Smooth muscle cell (in vitro differentiated cells): Measurements from ENCODE around the gene AOPEP. TPM values are rescaled to one million over a fixed set of nuclear protein-coding genes. Genes with fewer than 3 reads are reported as not detected.
A peak's percentile ranks its signal among the peaks of the same experiment; 100 is the strongest.

Experiments
- DNase-seq: peaks from one replicate; lab custom pipeline; 2025; ENCODE audit not compliant: unreplicated experiment; lab: John Stamatoyannopoulos, UW
- H2AFZ ChIP-seq: fragments of 200-600 bp; sonication (generic); 2 replicates; pipeline ENCODE4 v1.6.0; 2016; ENCODE audit warnings: antibody characterized with exemption, low read depth, mild to moderate bottlenecking
- H3F3A ChIP-seq: fragments of 200-600 bp; sonication (generic); 2 replicates; pipeline ENCODE4 v1.6.0; 2017; ENCODE audit warnings: antibody characterized with exemption, low read depth
- H3K27ac ChIP-seq: fragments of 200-600 bp; sonication (generic); 2 replicates; pipeline ENCODE4 v1.5.1; 2016; ENCODE audit warnings: low read depth, mild to moderate bottlenecking
- H3K27me3 ChIP-seq: fragments of 200-600 bp; sonication (generic); 2 replicates; pipeline ENCODE4 v1.6.1; 2016; ENCODE audit warnings: low read depth, mild to moderate bottlenecking
- H3K36me3 ChIP-seq: fragments of 200-600 bp; sonication (generic); 2 replicates; pipeline ENCODE4 v1.5.1; 2016; ENCODE audit warnings: low read depth
- H3K4me1 ChIP-seq: fragments of 200-600 bp; sonication (generic); 2 replicates; pipeline ENCODE4 v1.5.1; 2016; ENCODE audit warnings: low read depth
- H3K4me2 ChIP-seq: fragments of 200-600 bp; sonication (generic); 2 replicates; pipeline ENCODE4 v1.6.0; 2016; ENCODE audit warnings: mild to moderate bottlenecking
- H3K4me3 ChIP-seq: fragments of 200-600 bp; sonication (generic); 2 replicates; pipeline ENCODE4 v1.5.1; 2016; ENCODE audit warnings: mild to moderate bottlenecking
- H3K79me2 ChIP-seq: fragments of 200-600 bp; sonication (generic); 2 replicates; pipeline ENCODE4 v1.6.0; 2016; ENCODE audit warnings: low read depth, mild to moderate bottlenecking
- H3K9ac ChIP-seq: fragments of 200-600 bp; sonication (generic); 2 replicates; pipeline ENCODE4 v1.6.0; 2016; ENCODE audit warnings: low read depth
- H3K9me3 ChIP-seq: fragments of 200-600 bp; sonication (generic); replicated peaks from 2 replicates; pipeline ENCODE4 v1.5.1; 2016; ENCODE audit warnings: low read depth
- H4K20me1 ChIP-seq: fragments of 200-600 bp; sonication (generic); 2 replicates; pipeline ENCODE4 v1.6.0; 2016; ENCODE audit warnings: low read depth
- WGBS: methylation state at CpG from one replicate; pipeline ENCODE4 v1.1.7; 2016; ENCODE audit warnings: low lambda C conversion rate; 5-methylcytosine and 5-hydroxymethylcytosine counted together
- polyA plus RNA-seq: library from polyadenylated mRNA; unstranded; fragments of >200 nt; fragmentation: Nextera tagmentation; extraction: Ambion mirVana; gene quantifications from 2 replicates; pipeline ENCODE4 v1.2.1, GENCODE V29; 2016
- total RNA-seq: library from RNA; depleted of rRNA; stranded (reverse); fragments of >200 nt; gene quantifications from 2 replicates; pipeline ENCODE4 v1.2.3, GENCODE V29; 2014
- TF ChIP-seq, protein P1 (sequence below): fragments of 200-600 bp; sonication (generic); IDR thresholded peaks from 2 replicates; pipeline ENCODE4 v1.5.1; 2017; ENCODE audit warnings: borderline replicate concordance, mild to moderate bottlenecking, antibody characterized with exemption; ENCODE audit not compliant: insufficient read depth, poor library complexity, severe bottlenecking

The AOPEP gene
- total and polyA plus RNA-seq, 2 experiments from 2014 or later, result 52.7 to 94.9 TPM

DNA sequence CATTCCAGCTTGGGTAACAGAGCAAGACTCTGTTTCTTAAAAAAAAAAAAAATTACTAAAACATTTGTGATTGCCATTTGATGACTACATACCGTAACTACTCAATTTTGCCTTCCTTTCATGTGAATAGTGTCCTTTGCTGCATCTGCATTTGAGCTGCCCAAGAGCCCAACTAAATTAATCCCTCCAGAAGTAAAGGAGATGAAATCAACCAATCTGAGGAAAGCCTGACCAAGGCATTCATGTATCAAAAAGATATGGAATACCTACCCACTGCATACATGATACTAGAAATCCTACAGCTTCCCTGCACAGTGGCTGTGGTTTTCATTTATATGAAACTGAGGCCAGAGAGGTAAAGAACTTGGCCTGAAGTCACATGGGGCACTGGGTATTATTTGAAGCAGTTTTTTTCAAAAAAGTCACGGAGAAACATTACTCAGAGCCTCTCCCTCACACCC, 177.5 kb downstream of the AOPEP start:
- no peak for DNase-seq
- peaks cover 51% of the 10 kb centered on the region for H3F3A ChIP-seq
- H3K79me2 ChIP-seq, result peaks cover 10% of the 10 kb centered on the region
- H3K9me3 ChIP-seq, result no peaks in the 10 kb centered on the region
- no peak overlapping the region for H3K4me3 ChIP-seq
- peaks cover 43% of the 10 kb centered on the region for H3K4me1 ChIP-seq
- H3K27ac ChIP-seq, result peak overlapping the region; percentile 66
- H4K20me1 ChIP-seq, result no peaks in the 10 kb centered on the region
- no peak overlapping the region for H2AFZ ChIP-seq
- H3K4me2 ChIP-seq, result peak overlapping the region; percentile 61
- WGBS, result 33% methylated on average over 2 of the region's 2 CpGs
- H3K36me3 ChIP-seq, result no peaks in the 10 kb centered on the region
- TF ChIP-seq, protein P1, sequence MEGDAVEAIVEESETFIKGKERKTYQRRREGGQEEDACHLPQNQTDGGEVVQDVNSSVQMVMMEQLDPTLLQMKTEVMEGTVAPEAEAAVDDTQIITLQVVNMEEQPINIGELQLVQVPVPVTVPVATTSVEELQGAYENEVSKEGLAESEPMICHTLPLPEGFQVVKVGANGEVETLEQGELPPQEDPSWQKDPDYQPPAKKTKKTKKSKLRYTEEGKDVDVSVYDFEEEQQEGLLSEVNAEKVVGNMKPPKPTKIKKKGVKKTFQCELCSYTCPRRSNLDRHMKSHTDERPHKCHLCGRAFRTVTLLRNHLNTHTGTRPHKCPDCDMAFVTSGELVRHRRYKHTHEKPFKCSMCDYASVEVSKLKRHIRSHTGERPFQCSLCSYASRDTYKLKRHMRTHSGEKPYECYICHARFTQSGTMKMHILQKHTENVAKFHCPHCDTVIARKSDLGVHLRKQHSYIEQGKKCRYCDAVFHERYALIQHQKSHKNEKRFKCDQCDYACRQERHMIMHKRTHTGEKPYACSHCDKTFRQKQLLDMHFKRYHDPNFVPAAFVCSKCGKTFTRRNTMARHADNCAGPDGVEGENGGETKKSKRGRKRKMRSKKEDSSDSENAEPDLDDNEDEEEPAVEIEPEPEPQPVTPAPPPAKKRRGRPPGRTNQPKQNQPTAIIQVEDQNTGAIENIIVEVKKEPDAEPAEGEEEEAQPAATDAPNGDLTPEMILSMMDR, result no peak
- H3K9ac ChIP-seq, result no peak overlapping the region
- no peaks in the 10 kb centered on the region for H3K27me3 ChIP-seq

GRCh38 chr9:94904806-94905205, 178.3 kb downstream of the AOPEP start:
- peak overlapping the region; percentile 6 for H3K9ac ChIP-seq
- no peak overlapping the region for H2AFZ ChIP-seq
- H3K4me3 ChIP-seq, result no peak overlapping the region
- TF ChIP-seq, protein P1, result no peak
- 69% methylated on average over 3 of the region's 3 CpGs for WGBS
- H3K4me2 ChIP-seq, result peak overlapping the region; percentile 61
- H3K4me1 ChIP-seq, result peaks cover 43% of the 10 kb centered on the region
- no peaks in the 10 kb centered on the region for H3K27me3 ChIP-seq
- H3K27ac ChIP-seq, result peak overlapping the region; percentile 66
- H3K36me3 ChIP-seq, result no peaks in the 10 kb centered on the region
- H3F3A ChIP-seq, result peaks cover 50% of the 10 kb centered on the region
- no peaks in the 10 kb centered on the region for H4K20me1 ChIP-seq
- H3K79me2 ChIP-seq, result peaks cover 10% of the 10 kb centered on the region
- no peak for DNase-seq
- no peaks in the 10 kb centered on the region for H3K9me3 ChIP-seq

GRCh38 chr9:94905606-94906005, 179.1 kb downstream of the AOPEP start:
- peaks cover 36% of the 10 kb centered on the region for H3K4me1 ChIP-seq
- H3K27ac ChIP-seq, result no peak overlapping the region
- 75% methylated on average over 2 of the region's 2 CpGs for WGBS

GRCh38 chr9:94906181-94906580, 179.7 kb downstream of the AOPEP start:
- peaks cover 10% of the 10 kb centered on the region for H3K79me2 ChIP-seq
- no peak overlapping the region for H3K4me3 ChIP-seq
- no peaks in the 10 kb centered on the region for H4K20me1 ChIP-seq
- 93% methylated on average over 6 of the region's 6 CpGs for WGBS
- no peaks in the 10 kb centered on the region for H3K27me3 ChIP-seq
- H3K4me2 ChIP-seq, result no peak overlapping the region
- no peak overlapping the region for H3K27ac ChIP-seq
- H3F3A ChIP-seq, result peaks cover 40% of the 10 kb centered on the region
- H3K9me3 ChIP-seq, result no peaks in the 10 kb centered on the region
- H3K36me3 ChIP-seq, result no peaks in the 10 kb centered on the region
- no peak overlapping the region for H3K9ac ChIP-seq
- no peak for DNase-seq
- H2AFZ ChIP-seq, result no peak overlapping the region
- TF ChIP-seq, protein P1, result no peak
- peaks cover 32% of the 10 kb centered on the region for H3K4me1 ChIP-seq

More at GRCh38 chr9:94905606-94906005, 179.1 kb downstream of the AOPEP start:
- Histone ChIP-seq H2AFZ (no peak overlapping the region), H3K36me3 (no peaks in the 10 kb centered on the region), H3K27me3 (no peaks in the 10 kb centered on the region), H3K79me2 (peaks cover 10% of the 10 kb centered on the region), H4K20me1 (no peaks in the 10 kb centered on the region), H3K9ac (no peak overlapping the region), H3K9me3 (no peaks in the 10 kb centered on the region), H3K4me2 (no peak overlapping the region), H3F3A (peaks cover 42% of the 10 kb centered on the region), H3K4me3 (no peak overlapping the region)
- no peak for DNase-seq
- TF ChIP-seq, protein P1, result no peak
